Fibroblast of skin of right quadriceps (primary cell): ENCODE data around the gene RAI1.

Experiments
- DNase-seq: peaks from one replicate; pipeline ENCODE4 v3.0.0-alpha.2; 2013

RAI1 gene

GRCh38 chr17:17768424-17769088 is 87.3 kb downstream of the RAI1 start:
- DNase-seq: no peak

GRCh38 chr17:17769869-17770631 is 88.8 kb downstream of the RAI1 start:
- DNase-seq: no peak

- DNase-seq: no peak
Observed at GRCh38 chr17:17770632-17771044, 89.4 kb downstream of the RAI1 start.

- no peak for DNase-seq
Observed at GRCh38 chr17:17771498-17772201, 90.4 kb downstream of the RAI1 start.

- no peak for DNase-seq
Observed at GRCh38 chr17:17772231-17772630, 91.0 kb downstream of the RAI1 start.

- no peak for DNase-seq
Observed at GRCh38 chr17:17774009-17774881, 93.0 kb downstream of the RAI1 start.

- DNase-seq: no peak
Observed at GRCh38 chr17:17776889-17777288, 95.6 kb downstream of the RAI1 start.

GRCh38 chr17:17778308-17779014 is 97.2 kb downstream of the RAI1 start:
- peak; percentile 68 for DNase-seq

GRCh38 chr17:17779015-17779611 is 97.9 kb downstream of the RAI1 start:
- DNase-seq: no peak

GRCh38 chr17:17780922-17781590 is 99.8 kb downstream of the RAI1 start:
- peak; percentile 87 for DNase-seq

GRCh38 chr17:17781591-17782496 is 100.6 kb downstream of the RAI1 start:
- peak; percentile 58 for DNase-seq

- DNase-seq: no peak
Observed at GRCh38 chr17:17782523-17783115, 101.4 kb downstream of the RAI1 start.

GRCh38 chr17:17783116-17783824 is 102.0 kb downstream of the RAI1 start:
- DNase-seq: no peak

- DNase-seq: peak; percentile 79
Observed at GRCh38 chr17:17783825-17784656, 102.8 kb downstream of the RAI1 start.

- no peak for DNase-seq
Observed at GRCh38 chr17:17784657-17785267, 103.5 kb downstream of the RAI1 start.

GRCh38 chr17:17785407-17785806 is 104.1 kb downstream of the RAI1 start:
- no peak for DNase-seq

- DNase-seq: no peak
Observed at GRCh38 chr17:17786998-17787397, 105.7 kb downstream of the RAI1 start.

- no peak for DNase-seq
Observed at GRCh38 chr17:17787568-17787967, 106.3 kb downstream of the RAI1 start.
